Activated B cell treated with CpG ODN at 0.5 μM for 24 hours (primary cell): ENCODE measurements around the gene SPATA31C1. TPM values are rescaled to one million over a fixed set of nuclear protein-coding genes. Genes with fewer than 3 reads are reported as not detected.

Source experiments
- ATAC-seq: fragments of 200-7000 bp; cut with Tn5 transposase; one replicate; pipeline ENCODE4 v1.10.0; 2021; ENCODE audit warnings: low read depth, mild to moderate bottlenecking, moderate library complexity
- CTCF ChIA-PET: fragments of 350-600 bp; sonication (Branson Sonifier 250); formaldehyde crosslinking; loops from one replicate; lab custom pipeline; 2021; ENCODE audit warnings: antibody characterized with exemption; lab: Charles Lee
- POLR2A ChIA-PET: fragments of 350-600 bp; sonication (Branson Sonifier 250); formaldehyde crosslinking; loops from one replicate; lab custom pipeline; 2021; ENCODE audit warnings: antibody characterized with exemption; lab: Charles Lee
- DNase-seq: peaks from one replicate; pipeline ENCODE4 v3.0.0; 2022
- H3K27ac Mint-ChIP-seq: one replicate; pipeline ENCODE4 v1.8.0; 2020; ENCODE audit warnings: mixed read lengths
- H3K27me3 Mint-ChIP-seq: one replicate; pipeline ENCODE4 v1.8.0; 2021; ENCODE audit warnings: mixed read lengths
- H3K36me3 Mint-ChIP-seq: one replicate; pipeline ENCODE4 v1.8.0; 2021; ENCODE audit warnings: low read depth, mixed read lengths
- H3K4me1 Mint-ChIP-seq: one replicate; pipeline ENCODE4 v1.8.0; 2021; ENCODE audit warnings: mixed read lengths
- H3K4me3 Mint-ChIP-seq: one replicate; pipeline ENCODE4 v1.8.0; 2020; ENCODE audit warnings: mild to moderate bottlenecking, mixed read lengths
- H3K9me3 Mint-ChIP-seq: one replicate; pipeline ENCODE4 v1.8.0; 2020; ENCODE audit warnings: mixed read lengths
- CTCF ChIP-seq: fragments of 200-600 bp; IDR thresholded peaks from one replicate; pipeline ENCODE4 v1.8.0; 2022; ENCODE audit warnings: antibody characterized with exemption, mild to moderate bottlenecking
- intact Hi-C: fragments of 100-400 bp; cut with micrococcal nuclease; formaldehyde crosslinking; loops from one replicate; pipeline ENCODE4 v1.15.1; 2024
- total RNA-seq: library from RNA; stranded (reverse); gene quantifications from 2 replicates; pipeline ENCODE4 v1.2.3, GENCODE V29; 2022

SPATA31C1 gene
- total RNA-seq, 1 donor from 2014 or later, result not detected

GRCh38 chr9:87963770-87964169 lies 46.0 kb downstream of the SPATA31C1 start:
- H3K36me3 Mint-ChIP-seq, result peaks cover 3% of the 10 kb centered on the region
- intact Hi-C loops, result no loop called here
- no peak overlapping the region for H3K4me3 Mint-ChIP-seq
- no peaks in the 10 kb centered on the region for H3K4me1 Mint-ChIP-seq
- no peak for TF ChIP-seq CTCF
- no peaks in the 10 kb centered on the region for H3K9me3 Mint-ChIP-seq
- no peak overlapping the region for H3K27ac Mint-ChIP-seq
- ATAC-seq (no peak), DNase-seq (no peak)
- CTCF ChIA-PET, result no interaction called here
- POLR2A ChIA-PET, result no interaction called here
- peaks cover 10% of the 10 kb centered on the region for H3K27me3 Mint-ChIP-seq

- Mint-ChIP-seq H3K36me3 (peaks cover 3% of the 10 kb centered on the region), H3K27me3 (peaks cover 8% of the 10 kb centered on the region), H3K4me1 (no peaks in the 10 kb centered on the region), H3K9me3 (no peaks in the 10 kb centered on the region), H3K4me3 (no peak overlapping the region), H3K27ac (no peak overlapping the region)
- intact Hi-C loops, result no loop called here
- TF ChIP-seq CTCF, result no peak
- ATAC-seq (no peak), DNase-seq (no peak)
- ChIA-PET POLR2A (no interaction called here), CTCF (no interaction called here)
Observed at GRCh38 chr9:87964826-87965225, 47.1 kb downstream of the SPATA31C1 start.

- H3K4me1 Mint-ChIP-seq, result peaks cover 4% of the 10 kb centered on the region
- POLR2A ChIA-PET, result no interaction called here
- H3K27ac Mint-ChIP-seq, result no peak overlapping the region
- ATAC-seq (no peak), DNase-seq (no peak)
- no peak for TF ChIP-seq CTCF
- intact Hi-C loops, result no loop called here
- H3K27me3 Mint-ChIP-seq, result peaks cover 6% of the 10 kb centered on the region
- no peak overlapping the region for H3K4me3 Mint-ChIP-seq
- CTCF ChIA-PET, result no interaction called here
- peaks cover 5% of the 10 kb centered on the region for H3K36me3 Mint-ChIP-seq
- H3K9me3 Mint-ChIP-seq, result no peaks in the 10 kb centered on the region
Observed at GRCh38 chr9:87968155-87968554, 50.4 kb downstream of the SPATA31C1 start.

GRCh38 chr9:87970602-87971001 lies 52.8 kb downstream of the SPATA31C1 start:
- ATAC-seq (no peak), DNase-seq (no peak)
- Mint-ChIP-seq H3K36me3 (peaks cover 7% of the 10 kb centered on the region), H3K4me1 (peaks cover 19% of the 10 kb centered on the region), H3K27me3 (peaks cover 7% of the 10 kb centered on the region), H3K27ac (no peak overlapping the region), H3K4me3 (no peak overlapping the region), H3K9me3 (peaks cover 2% of the 10 kb centered on the region)
- POLR2A ChIA-PET, result no interaction called here
- CTCF ChIA-PET, result no interaction called here
- intact Hi-C loops, result no loop called here
- TF ChIP-seq CTCF, result no peak

GRCh38 chr9:87973122-87973521 lies 55.4 kb downstream of the SPATA31C1 start:
- no peak for DNase-seq
- Mint-ChIP-seq H3K4me1 (peaks cover 19% of the 10 kb centered on the region), H3K4me3 (no peak overlapping the region), H3K36me3 (peaks cover 7% of the 10 kb centered on the region), H3K9me3 (peaks cover 2% of the 10 kb centered on the region), H3K27me3 (peaks cover 7% of the 10 kb centered on the region), H3K27ac (no peak overlapping the region)
- CTCF ChIA-PET, result no interaction called here
- no peak for TF ChIP-seq CTCF
- no peak for ATAC-seq
- POLR2A ChIA-PET, result no interaction called here
- intact Hi-C loops, result no loop called here

Other genes with a start within 250 kb of the SPATA31C1 start
- 0.29 and 0.49 TPM in 2 replicates for gene CTSL, start 191.8 kb upstream of the SPATA31C1 start, total RNA-seq
- gene SPATA31E1, start 35.1 kb upstream of the SPATA31C1 start, total RNA-seq, result not detected in 2 replicates
- 0.51 and 0.55 TPM in 2 replicates for gene CDK20, start 56.6 kb downstream of the SPATA31C1 start, total RNA-seq
- gene SPATA31C2, start 220.5 kb downstream of the SPATA31C1 start, total RNA-seq, result not detected in 2 replicates